ENCODE data around the gene IFI44L. TPM values are rescaled to one million over a fixed set of nuclear protein-coding genes. Genes with fewer than 3 reads are reported as not detected.

Gene IFI44L
- polyA plus RNA-seq, 1 donor (not counting 4 experiments of a cell fraction or from before 2014, with no cell fraction given): 34.8 TPM

GRCh38 chr1:78682496-78682895 is 62.2 kb downstream of the IFI44L start:
- no peaks in the 10 kb centered on the region for H3K36me3 ChIP-seq (ENCODE audit: control insufficient read depth in 2 of 2, extremely low read depth in 1 of 2, insufficient read depth in 2 of 2, low read length in 2 of 2)
- no peaks in the 10 kb centered on the region for H4K20me1 ChIP-seq (ENCODE audit: control insufficient read depth, extremely low read depth, insufficient read depth, low read length)
- H2AFZ ChIP-seq (ENCODE audit: control insufficient read depth, low read length): peak overlapping the region; percentile 12
- no peak overlapping the region for H3K4me2 ChIP-seq (ENCODE audit: control insufficient read depth, extremely low read depth, insufficient read depth, low read depth, low read length)
- no peaks in the 10 kb centered on the region for H3K4me1 ChIP-seq (ENCODE audit: control insufficient read depth, extremely low read depth, insufficient read depth, low read length)
- dilution Hi-C loops (cut with MboI; ENCODE audit: extremely low pct_ligation_motif_present, low sequenced_read_pairs): no loop called here
- H3K4me3 ChIP-seq (ENCODE audit: control insufficient read depth in 2 of 3, extremely low read depth in 1 of 3, insufficient read depth in 2 of 3, low read depth in 1 of 3, low read length in 3 of 3): no peak overlapping the region
- DNase-seq (ENCODE audit: low read depth, low spot score) (no peak), FAIRE-seq (no peak)
- no peaks in the 10 kb centered on the region for H3K79me2 ChIP-seq (ENCODE audit: control insufficient read depth, insufficient read depth, low read length)
- TF ChIP-seq CTCF (optimal IDR thresholded peaks at IDR 0.05 in 1 of 3, IDR thresholded peaks at IDR 0.05 in 1 of 3, conservative IDR thresholded peaks at IDR 0.05 in 1 of 3; ENCODE audit: extremely low read depth in 1 of 3, insufficient read depth in 2 of 3, low read length in 3 of 3): no peak
- no peak for TF ChIP-seq EZH2 (IDR thresholded peaks at IDR 0.05; ENCODE audit: low read length)
- H3K9ac ChIP-seq (ENCODE audit: control insufficient read depth, extremely low read depth, insufficient read depth, low read length): no peak overlapping the region
- H3K27ac ChIP-seq (ENCODE audit: control insufficient read depth, insufficient read depth, low read length): no peak overlapping the region
- H3K9me1 ChIP-seq (ENCODE audit: control insufficient read depth, extremely low read depth, insufficient read depth, low read length): no peaks in the 10 kb centered on the region
- H3K9me3 ChIP-seq (ENCODE audit: control insufficient read depth, low read depth, low read length): no peaks in the 10 kb centered on the region
- no peaks in the 10 kb centered on the region for H3K27me3 ChIP-seq (ENCODE audit: control insufficient read depth, extremely low read depth, insufficient read depth, low read length)

DNA sequence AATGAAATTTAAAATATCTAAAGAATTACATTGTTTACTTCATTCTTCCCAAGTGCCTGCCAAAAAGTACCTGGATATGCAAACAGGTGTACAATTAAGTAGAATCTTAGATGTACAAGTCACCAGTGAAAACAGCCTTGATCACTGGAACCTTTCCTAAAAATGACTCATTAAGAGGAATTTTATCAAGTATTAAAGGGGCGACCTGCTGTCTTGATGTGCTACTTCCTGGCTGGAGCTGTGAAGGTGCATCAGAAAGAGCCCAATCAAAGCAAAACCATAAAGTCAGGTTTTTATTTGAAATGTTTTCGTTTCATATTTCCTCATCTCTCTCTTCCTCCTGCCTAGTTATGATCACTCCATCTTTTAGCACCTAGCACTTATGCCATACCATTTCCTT is 62.8 kb downstream of the IFI44L start:
- Histone ChIP-seq H3K9ac (ENCODE audit: control insufficient read depth, extremely low read depth, insufficient read depth, low read length) (no peak overlapping the region), H4K20me1 (ENCODE audit: control insufficient read depth, extremely low read depth, insufficient read depth, low read length) (no peaks in the 10 kb centered on the region), H3K79me2 (ENCODE audit: control insufficient read depth, insufficient read depth, low read length) (no peaks in the 10 kb centered on the region), H3K4me3 (ENCODE audit: control insufficient read depth in 2 of 3, extremely low read depth in 1 of 3, insufficient read depth in 2 of 3, low read depth in 1 of 3, low read length in 3 of 3) (no peak overlapping the region), H3K27me3 (ENCODE audit: control insufficient read depth, extremely low read depth, insufficient read depth, low read length) (no peaks in the 10 kb centered on the region), H3K36me3 (ENCODE audit: control insufficient read depth in 2 of 2, extremely low read depth in 1 of 2, insufficient read depth in 2 of 2, low read length in 2 of 2) (no peaks in the 10 kb centered on the region), H3K9me3 (ENCODE audit: control insufficient read depth, low read depth, low read length) (no peaks in the 10 kb centered on the region), H3K4me1 (ENCODE audit: control insufficient read depth, extremely low read depth, insufficient read depth, low read length) (peaks cover 4% of the 10 kb centered on the region), H3K27ac (ENCODE audit: control insufficient read depth, insufficient read depth, low read length) (no peak overlapping the region), H2AFZ (ENCODE audit: control insufficient read depth, low read length) (no peak overlapping the region), H3K4me2 (ENCODE audit: control insufficient read depth, extremely low read depth, insufficient read depth, low read depth, low read length) (no peak overlapping the region), H3K9me1 (ENCODE audit: control insufficient read depth, extremely low read depth, insufficient read depth, low read length) (no peaks in the 10 kb centered on the region)
- FAIRE-seq (no peak), DNase-seq (ENCODE audit: low read depth, low spot score) (no peak)
- TF ChIP-seq EZH2 (IDR thresholded peaks at IDR 0.05; ENCODE audit: low read length) (no peak), CTCF (optimal IDR thresholded peaks at IDR 0.05 in 1 of 3, IDR thresholded peaks at IDR 0.05 in 1 of 3, conservative IDR thresholded peaks at IDR 0.05 in 1 of 3; ENCODE audit: extremely low read depth in 1 of 3, insufficient read depth in 2 of 3, low read length in 3 of 3) (no peak)
- dilution Hi-C loops (cut with MboI; ENCODE audit: extremely low pct_ligation_motif_present, low sequenced_read_pairs): no loop called here
